Measurements from ENCODE around the gene FCGR3B. TPM values are rescaled to one million over a fixed set of nuclear protein-coding genes. Genes with fewer than 3 reads are reported as not detected.
A peak's percentile ranks its signal among the peaks of the same experiment; 100 is the strongest.
"Not testable (repeated sequence)": the region's sequence is repeated elsewhere in the genome, so short reads cannot be mapped to it uniquely, and the experiment has no call there.

Gene FCGR3B
- total and polyA plus RNA-seq, 7 donors = 0.08 to 3.9 (median 0.83) TPM

DNA sequence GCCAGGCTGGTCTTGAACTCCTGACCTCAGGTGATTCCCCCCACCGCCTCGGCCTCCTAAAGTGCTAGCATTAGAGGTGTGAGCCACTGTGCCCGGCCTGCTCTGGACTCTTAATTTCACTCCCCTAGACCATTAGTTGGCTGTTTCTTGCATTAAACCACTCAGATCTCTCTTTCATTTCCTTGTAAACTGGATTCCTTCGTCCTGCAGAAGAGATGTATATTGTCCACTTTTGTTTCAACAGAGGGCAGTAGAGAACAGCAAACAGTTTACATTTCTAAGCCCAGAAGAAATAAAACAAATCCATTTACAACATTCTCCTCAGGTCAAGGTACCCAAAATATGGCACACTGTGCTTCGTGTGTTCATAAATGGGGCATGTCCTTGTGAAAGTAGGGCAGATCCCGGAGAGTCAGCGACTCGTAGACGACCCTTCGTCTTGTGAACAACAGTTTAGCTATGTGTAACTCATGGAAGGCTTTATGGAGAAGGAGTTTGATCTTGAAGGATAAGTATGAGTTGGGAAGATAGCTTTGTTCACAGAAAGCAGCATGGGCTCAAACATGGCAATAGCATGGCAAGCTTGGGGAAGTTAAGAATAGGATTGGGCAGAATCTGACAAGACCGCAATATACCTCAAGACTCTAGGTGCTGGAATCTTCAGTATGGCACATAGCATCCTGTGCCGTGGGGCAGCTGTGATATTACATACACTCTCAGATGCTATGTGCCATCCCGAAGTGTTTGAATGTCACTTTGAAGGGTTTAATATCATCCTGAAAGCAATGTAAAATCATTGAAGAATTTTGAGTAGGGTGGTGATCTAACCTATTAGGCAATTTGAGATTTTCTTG lies 16.8 kb upstream of the FCGR3B start:
- H3K36me3 ChIP-seq (ENCODE audit: insufficient read depth in 1 of 2, low read depth in 1 of 2); H3K27me3 ChIP-seq (ENCODE audit: insufficient read depth in 3 of 3, low read length in 2 of 3); DNase-seq; ATAC-seq; H3K4me1 ChIP-seq; H3K9me3 ChIP-seq; H3K4me3 ChIP-seq; H3K27ac ChIP-seq: not testable (repeated sequence)
- TF ChIP-seq, protein P1, sequence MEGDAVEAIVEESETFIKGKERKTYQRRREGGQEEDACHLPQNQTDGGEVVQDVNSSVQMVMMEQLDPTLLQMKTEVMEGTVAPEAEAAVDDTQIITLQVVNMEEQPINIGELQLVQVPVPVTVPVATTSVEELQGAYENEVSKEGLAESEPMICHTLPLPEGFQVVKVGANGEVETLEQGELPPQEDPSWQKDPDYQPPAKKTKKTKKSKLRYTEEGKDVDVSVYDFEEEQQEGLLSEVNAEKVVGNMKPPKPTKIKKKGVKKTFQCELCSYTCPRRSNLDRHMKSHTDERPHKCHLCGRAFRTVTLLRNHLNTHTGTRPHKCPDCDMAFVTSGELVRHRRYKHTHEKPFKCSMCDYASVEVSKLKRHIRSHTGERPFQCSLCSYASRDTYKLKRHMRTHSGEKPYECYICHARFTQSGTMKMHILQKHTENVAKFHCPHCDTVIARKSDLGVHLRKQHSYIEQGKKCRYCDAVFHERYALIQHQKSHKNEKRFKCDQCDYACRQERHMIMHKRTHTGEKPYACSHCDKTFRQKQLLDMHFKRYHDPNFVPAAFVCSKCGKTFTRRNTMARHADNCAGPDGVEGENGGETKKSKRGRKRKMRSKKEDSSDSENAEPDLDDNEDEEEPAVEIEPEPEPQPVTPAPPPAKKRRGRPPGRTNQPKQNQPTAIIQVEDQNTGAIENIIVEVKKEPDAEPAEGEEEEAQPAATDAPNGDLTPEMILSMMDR (IDR thresholded peaks at IDR 0.05) = peak; percentile 52
- WGBS, 3 donors = 52 to 58% (median 54%) methylated on average over 11 of the region's 13 CpGs
- intact Hi-C loops (cut with DNase I) = loop anchor here in 1 of 2 donors (5.0 kb wide), 1 partner anchor 95 kb away; no protein-coding TSS in a partner anchor

DNA sequence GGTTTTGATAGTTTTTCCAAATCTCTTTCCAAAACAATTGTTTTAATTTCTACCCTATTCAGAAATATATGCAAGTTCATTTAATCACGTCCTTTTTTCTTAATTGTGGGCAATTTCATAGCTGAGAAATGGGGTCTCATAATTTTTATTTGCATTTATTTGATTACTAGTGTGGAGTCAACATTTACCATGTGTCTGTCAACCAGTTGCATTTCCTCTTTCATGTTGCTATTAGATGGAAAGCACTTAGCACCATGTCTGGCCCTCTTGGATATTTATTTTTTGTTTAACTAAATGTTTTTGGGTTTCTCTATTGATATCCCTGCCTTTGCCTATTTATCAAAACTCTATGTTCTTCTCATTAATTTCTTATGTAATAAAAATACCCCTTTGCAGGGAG lies 13.9 kb upstream of the FCGR3B start:
- H3K9me3 ChIP-seq; H3K4me3 ChIP-seq; DNase-seq; H3K27ac ChIP-seq; H3K27me3 ChIP-seq (ENCODE audit: insufficient read depth in 3 of 3, low read length in 2 of 3); H3K4me1 ChIP-seq; H3K36me3 ChIP-seq (ENCODE audit: insufficient read depth in 1 of 2, low read depth in 1 of 2); ATAC-seq: not testable (repeated sequence)
- intact Hi-C loops (cut with DNase I) = loop anchor here in 1 of 2 donors (5.0 kb wide), 1 partner anchor 97 kb away; no protein-coding TSS in a partner anchor
- 47 to 50% (median 48%) methylated on average over 1 of the region's 1 CpG for WGBS, 3 donors

DNA sequence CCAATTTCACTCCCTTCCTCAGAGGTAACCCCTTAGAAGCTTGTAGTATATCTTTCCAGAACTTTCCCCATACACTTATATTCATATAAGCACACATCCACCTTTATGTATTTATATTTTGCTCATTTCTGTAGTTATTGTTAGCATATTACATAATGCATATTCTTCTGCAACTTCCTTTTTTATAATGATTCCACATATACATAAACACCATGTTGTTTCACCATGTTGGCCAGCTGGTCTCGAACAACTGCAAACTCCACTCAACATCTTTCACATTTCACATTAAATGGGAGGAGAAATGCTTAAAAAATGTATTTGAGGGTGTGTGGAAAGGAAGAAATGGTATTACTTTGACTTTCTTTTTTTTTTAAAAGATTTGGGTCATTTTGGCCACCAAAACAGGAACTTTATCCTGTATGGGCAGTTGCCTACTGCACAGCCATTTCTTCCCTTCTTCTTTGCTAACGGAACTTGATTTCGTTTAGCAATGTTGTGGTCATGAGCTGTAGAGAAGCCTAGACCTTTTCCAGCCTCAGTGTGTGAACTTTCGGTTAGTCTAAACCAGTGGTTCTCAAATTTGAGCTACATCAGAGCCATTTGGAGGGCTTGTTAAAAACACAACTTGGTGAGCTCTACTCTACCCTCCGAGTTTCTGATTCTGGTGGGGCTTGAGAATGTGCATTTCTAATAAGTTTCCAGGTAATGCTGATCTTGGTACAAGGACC lies 12.7 kb upstream of the FCGR3B start:
- intact Hi-C loops (cut with DNase I); H3K4me3 ChIP-seq; H3K9me3 ChIP-seq; ATAC-seq; H3K27me3 ChIP-seq (ENCODE audit: insufficient read depth in 3 of 3, low read length in 2 of 3); H3K36me3 ChIP-seq (ENCODE audit: insufficient read depth in 1 of 2, low read depth in 1 of 2); DNase-seq; H3K4me1 ChIP-seq; H3K27ac ChIP-seq: not testable (repeated sequence)
- 83 to 90% (median 87%) methylated on average over 3 to 4 of the region's 5 CpGs for WGBS, 3 donors

DNA sequence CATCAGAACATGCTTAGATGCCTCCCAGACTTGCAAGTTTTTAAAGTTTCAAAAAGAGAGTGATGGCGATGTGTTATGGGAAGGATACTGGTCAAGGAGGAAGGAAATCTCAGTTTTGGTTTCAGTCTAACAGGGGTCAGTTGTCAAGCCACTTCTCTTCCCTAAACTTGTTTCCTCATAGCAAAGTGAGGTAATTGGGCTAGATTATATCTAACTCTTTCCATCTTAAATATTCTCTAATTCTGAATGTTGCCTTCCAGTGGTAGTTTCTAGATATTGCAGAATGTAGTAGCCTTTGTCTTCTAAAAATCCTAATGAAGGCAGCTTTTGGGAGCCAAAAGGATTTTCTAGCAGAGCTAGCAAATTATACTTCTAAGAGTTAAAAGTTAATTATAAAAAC lies 11.7 kb upstream of the FCGR3B start:
- WGBS, 3 donors = 86% methylated on average over 1 of the region's 1 CpG; no CpG with 5 or more reads in 2 of the 3 donors
- H3K27ac ChIP-seq; H3K27me3 ChIP-seq (ENCODE audit: insufficient read depth in 3 of 3, low read length in 2 of 3); H3K4me3 ChIP-seq; H3K9me3 ChIP-seq; H3K36me3 ChIP-seq (ENCODE audit: insufficient read depth in 1 of 2, low read depth in 1 of 2); H3K4me1 ChIP-seq; DNase-seq; intact Hi-C loops (cut with DNase I): not testable (repeated sequence)
- ATAC-seq = peak in 2 of 4 donors; percentile 23 to 35

DNA sequence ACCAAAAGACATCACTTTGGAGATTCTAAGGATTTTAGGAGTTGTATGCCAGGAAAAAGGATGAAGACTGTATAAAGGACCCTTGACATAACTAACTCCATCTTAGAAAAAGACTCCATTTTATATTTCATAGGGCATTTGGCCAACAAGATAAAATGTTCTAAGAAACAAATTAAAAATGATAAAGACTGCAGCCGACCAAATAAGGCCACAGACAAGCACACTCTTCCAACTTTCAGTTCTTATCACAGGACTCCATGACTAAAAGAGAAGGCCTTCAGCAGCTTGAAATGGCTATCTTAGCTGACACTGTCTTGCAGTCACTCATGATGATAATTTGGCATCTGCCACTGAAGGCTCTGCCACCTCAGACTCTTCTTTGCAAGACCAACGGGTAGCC lies 8.2 kb upstream of the FCGR3B start:
- H3K36me3 ChIP-seq (ENCODE audit: insufficient read depth in 1 of 2, low read depth in 1 of 2); H3K4me1 ChIP-seq; H3K9me3 ChIP-seq; DNase-seq; H3K27me3 ChIP-seq (ENCODE audit: insufficient read depth in 3 of 3, low read length in 2 of 3); H3K27ac ChIP-seq; ATAC-seq; H3K4me3 ChIP-seq; intact Hi-C loops (cut with DNase I): not testable (repeated sequence)
- 61 to 74% (median 62%) methylated on average over 2 of the region's 2 CpGs for WGBS, 3 donors

DNA sequence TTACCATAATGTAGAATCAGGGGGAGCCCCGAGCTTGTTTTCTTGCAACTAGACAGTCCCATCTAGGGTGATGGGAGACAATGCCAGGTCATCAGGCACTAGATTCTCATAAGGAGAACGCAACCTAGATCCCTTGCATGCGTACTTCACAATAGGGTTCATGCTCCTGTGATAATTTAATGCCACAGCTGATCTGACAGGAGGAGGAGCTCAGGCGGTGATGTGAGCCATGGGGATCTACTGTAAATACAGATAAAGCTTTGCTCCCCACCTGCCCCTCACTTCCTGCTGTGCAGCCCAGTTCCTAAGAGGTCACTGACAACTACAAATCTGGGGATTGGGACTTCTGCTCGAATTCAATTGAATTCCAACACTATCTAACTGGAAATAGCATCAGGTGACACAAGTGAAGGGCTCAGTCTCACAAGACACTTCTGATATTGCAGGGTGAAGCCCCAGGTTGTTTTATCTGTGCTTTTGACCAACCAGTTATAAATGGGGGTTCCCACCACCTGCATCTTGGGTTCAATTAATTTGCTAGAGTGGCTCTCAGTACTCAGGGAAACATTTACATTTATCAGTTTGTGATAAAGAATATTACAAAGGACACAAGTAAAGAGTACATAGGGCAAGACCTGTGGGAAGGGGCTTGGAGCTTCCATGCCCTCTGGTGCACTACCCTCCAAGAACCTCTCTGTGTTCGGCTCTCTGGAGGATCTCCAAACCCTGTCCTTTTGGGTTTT lies 7.4 kb upstream of the FCGR3B start:
- H3K9me3 ChIP-seq; H3K4me3 ChIP-seq; intact Hi-C loops (cut with DNase I); H3K36me3 ChIP-seq (ENCODE audit: insufficient read depth in 1 of 2, low read depth in 1 of 2); H3K27ac ChIP-seq; ATAC-seq; DNase-seq; H3K27me3 ChIP-seq (ENCODE audit: insufficient read depth in 3 of 3, low read length in 2 of 3); H3K4me1 ChIP-seq: not testable (repeated sequence)
- WGBS, 3 donors = 67 to 83% (median 79%) methylated on average over 4 to 5 of the region's 6 CpGs

DNA sequence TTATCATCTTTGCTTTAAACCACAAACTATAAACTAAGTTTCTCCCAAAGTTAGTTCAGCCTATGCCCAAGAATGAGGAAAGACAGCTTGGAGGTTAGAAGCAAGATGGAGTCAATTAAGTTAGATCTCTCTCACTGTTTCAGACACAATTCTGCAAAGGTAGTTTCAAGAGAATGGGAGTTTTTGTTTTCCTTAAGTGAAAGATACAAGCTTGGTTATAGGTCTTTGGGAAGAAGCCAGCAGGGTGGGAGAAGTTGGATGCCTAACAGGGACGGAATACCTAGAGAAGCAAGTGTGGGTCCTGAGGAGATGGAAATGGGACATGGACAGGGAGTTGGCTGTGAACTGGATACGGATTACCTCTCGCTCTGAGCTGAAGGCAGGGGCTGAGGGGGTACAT lies 6.0 kb upstream of the FCGR3B start:
- H3K9me3 ChIP-seq; H3K4me3 ChIP-seq; H3K27me3 ChIP-seq (ENCODE audit: insufficient read depth in 3 of 3, low read length in 2 of 3); DNase-seq; H3K27ac ChIP-seq; intact Hi-C loops (cut with DNase I); H3K36me3 ChIP-seq (ENCODE audit: insufficient read depth in 1 of 2, low read depth in 1 of 2); ATAC-seq; H3K4me1 ChIP-seq: not testable (repeated sequence)
- 76 to 85% (median 81%) methylated on average over 3 of the region's 3 CpGs for WGBS, 3 donors

DNA sequence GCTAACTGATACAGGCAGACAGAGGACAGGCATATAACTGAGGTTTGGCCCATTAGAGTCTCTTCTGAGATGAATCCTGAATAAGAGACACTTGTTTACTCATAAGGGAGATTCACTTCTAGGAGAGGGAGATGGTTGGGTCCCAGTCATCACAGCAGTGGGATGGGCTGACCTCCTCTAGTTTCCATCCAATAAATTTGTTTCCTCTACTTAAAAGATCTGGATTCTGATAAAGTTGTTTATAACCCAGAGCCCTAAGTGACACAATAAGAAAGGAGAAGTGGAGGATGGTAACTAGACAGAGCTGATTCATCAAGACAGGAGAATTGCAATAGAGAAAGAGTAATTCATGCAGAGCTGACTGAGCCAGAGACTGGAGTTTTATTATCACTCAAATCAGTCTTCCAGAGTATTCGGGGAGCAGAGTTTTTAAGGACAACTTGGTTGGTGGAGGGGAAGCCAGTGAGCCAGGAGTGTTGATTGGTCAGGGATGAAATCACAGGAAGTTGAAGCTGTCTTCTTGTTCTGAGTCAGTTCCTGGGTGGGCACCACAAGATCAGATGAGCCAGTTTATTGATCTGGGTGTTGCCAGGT lies 5.3 kb upstream of the FCGR3B start:
- H3K4me3 ChIP-seq; H3K9me3 ChIP-seq; ATAC-seq; H3K36me3 ChIP-seq (ENCODE audit: insufficient read depth in 1 of 2, low read depth in 1 of 2); H3K27me3 ChIP-seq (ENCODE audit: insufficient read depth in 3 of 3, low read length in 2 of 3); intact Hi-C loops (cut with DNase I); H3K27ac ChIP-seq; DNase-seq; H3K4me1 ChIP-seq: not testable (repeated sequence)
- WGBS, 3 donors = 38% methylated on average over 1 of the region's 1 CpG; no CpG with 5 or more reads in 2 of the 3 donors

DNA sequence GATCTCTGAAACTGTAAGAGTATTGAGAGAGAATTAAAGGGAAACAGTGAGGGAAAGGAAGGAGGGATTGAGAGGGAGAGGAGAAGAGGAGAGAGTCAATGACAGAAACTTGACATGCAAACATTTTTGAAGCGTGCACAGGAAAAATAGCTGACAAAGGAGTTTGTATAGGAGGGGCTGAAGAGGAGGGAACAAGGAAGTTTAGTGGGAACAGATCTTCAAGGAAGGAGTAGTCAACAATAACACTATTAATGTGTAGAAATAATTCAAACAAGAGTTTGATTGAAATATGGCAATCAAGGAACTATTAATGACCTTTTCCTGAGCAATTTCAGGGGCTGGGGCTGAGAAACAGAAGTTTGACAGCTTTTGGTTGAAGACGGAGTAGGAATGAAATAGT lies 4.0 kb upstream of the FCGR3B start:
- intact Hi-C loops (cut with DNase I); H3K9me3 ChIP-seq; DNase-seq; H3K4me1 ChIP-seq; ATAC-seq; H3K27ac ChIP-seq; H3K27me3 ChIP-seq (ENCODE audit: insufficient read depth in 3 of 3, low read length in 2 of 3); H3K4me3 ChIP-seq; H3K36me3 ChIP-seq (ENCODE audit: insufficient read depth in 1 of 2, low read depth in 1 of 2): not testable (repeated sequence)
- 88 to 100% methylated on average over 1 of the region's 2 CpGs; no CpG with 5 or more reads in 1 of the 3 donors for WGBS, 3 donors
